Fibroblast of skin of right quadriceps (primary cell): ENCODE data around the gene RAP1A.

Experiments used
- DNase-seq: peaks from one replicate; pipeline ENCODE4 v3.0.0-alpha.2; 2013

RAP1A gene

DNA sequence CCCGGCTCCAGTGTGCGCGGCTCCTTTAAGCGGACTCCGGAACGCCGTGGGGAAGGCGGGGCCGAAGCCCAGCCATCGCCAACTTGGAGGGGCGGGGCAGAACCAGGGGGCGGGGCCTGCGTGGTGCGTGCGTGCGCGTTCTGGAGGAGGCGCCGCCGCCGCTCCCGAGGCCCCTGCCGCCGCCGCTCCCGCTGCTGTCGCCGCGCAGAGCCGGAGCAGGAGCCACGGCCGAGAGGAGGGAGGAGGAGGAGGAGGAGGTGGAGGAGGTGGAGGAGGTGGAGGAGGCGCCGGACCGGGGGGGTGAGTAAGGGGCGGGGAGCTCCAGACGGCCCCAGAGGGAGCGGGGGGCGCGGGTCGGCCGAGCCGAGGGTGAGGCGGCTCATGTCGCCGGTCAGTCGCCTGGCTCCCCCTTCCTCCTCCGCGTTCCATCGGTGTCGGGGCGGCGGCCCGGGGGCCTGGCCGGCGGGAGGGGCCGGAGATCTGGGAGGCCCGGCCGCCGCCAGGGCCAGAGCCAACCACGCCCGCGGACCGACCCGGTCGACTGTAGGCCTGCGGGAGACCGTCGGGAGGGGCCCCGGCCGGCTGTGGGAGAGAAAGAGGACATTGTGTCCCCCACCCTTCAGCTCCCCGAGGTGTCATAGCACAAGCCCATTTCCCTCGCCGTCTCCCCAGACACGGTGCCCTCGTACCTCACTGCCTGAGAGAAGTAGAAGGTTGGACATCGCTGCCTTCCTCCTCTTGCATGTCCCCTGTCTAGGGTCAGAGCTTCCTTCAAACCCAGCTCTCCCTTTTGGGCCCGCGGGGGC lies at the start of gene RAP1A:
Gene RAP1A (plus strand): TSS at position 155 of the 806 bp plus-strand sequence. CDS start 71,572 bp downstream, outside the sequence.
- peak; percentile 90 for DNase-seq

- no peak for DNase-seq
Observed at GRCh38 chr1:111569913-111570312, 49.7 kb upstream of the RAP1A start.

- no peak for DNase-seq
Observed at GRCh38 chr1:111570781-111571181, 48.8 kb upstream of the RAP1A start.

- DNase-seq: no peak
Observed at GRCh38 chr1:111571239-111571638, 48.4 kb upstream of the RAP1A start.

DNA sequence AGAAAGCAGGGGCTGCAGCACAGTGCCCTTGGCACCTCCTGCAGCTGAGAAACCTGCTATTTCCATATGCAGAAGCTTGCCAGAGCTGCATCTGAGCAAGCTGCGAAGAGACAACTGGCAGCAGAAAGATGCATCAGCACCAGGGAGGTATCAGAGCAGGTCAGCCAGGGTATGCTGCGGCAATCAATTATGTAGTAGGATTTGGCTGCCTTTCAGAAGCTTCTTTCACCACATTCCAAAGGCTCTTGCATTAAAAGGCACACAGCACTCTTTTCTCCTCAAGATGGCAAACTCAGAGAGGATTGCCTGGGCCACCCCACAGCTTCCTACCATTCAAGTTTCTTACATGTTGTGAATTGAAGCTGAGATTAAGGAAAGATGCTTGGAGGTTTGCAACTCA lies 47.6 kb upstream of the RAP1A start:
- DNase-seq: peak; percentile 83

DNA sequence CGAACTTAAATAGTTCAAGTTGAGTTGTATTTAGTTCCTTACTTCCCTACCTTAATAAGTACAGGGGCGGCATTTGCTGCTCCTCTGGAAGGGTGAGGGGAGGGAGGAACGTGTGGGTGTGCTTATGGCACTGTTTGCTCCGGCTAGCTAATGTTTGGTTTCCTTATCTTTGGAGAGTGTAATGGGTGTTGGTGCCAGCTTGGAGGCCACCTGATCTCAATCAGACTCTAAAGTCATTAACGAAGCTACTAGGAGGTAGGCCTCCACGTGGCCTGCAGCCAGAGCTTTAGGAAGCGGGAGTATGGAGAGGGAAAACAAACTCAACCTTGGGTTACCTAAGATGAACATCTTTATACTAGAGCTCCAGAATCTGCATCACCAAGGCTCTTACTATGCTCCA lies 43.0 kb upstream of the RAP1A start:
- no peak for DNase-seq

- DNase-seq: no peak
Observed at GRCh38 chr1:111577814-111578213, 41.8 kb upstream of the RAP1A start.

- DNase-seq: no peak
Observed at GRCh38 chr1:111581166-111581565, 38.4 kb upstream of the RAP1A start.

DNA sequence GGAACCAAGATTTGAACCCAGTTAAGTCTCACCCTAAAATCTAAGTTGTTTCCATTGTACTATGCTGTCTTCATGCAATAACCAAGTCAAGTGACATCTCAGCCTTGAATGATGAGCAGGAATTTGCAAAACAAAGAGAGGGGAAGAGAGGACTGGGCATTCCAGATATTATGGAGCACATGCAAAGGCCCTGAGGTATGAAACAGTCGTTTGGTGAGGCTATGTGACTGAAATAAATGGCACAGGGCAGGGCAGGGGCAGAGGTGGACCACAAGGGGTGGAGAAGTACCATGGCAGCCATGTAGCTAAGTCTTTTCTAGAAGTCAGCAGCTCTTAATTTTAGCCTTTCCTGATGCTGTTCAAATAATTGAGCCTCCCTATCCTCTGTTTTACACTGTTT lies 37.6 kb upstream of the RAP1A start:
- no peak for DNase-seq

DNA sequence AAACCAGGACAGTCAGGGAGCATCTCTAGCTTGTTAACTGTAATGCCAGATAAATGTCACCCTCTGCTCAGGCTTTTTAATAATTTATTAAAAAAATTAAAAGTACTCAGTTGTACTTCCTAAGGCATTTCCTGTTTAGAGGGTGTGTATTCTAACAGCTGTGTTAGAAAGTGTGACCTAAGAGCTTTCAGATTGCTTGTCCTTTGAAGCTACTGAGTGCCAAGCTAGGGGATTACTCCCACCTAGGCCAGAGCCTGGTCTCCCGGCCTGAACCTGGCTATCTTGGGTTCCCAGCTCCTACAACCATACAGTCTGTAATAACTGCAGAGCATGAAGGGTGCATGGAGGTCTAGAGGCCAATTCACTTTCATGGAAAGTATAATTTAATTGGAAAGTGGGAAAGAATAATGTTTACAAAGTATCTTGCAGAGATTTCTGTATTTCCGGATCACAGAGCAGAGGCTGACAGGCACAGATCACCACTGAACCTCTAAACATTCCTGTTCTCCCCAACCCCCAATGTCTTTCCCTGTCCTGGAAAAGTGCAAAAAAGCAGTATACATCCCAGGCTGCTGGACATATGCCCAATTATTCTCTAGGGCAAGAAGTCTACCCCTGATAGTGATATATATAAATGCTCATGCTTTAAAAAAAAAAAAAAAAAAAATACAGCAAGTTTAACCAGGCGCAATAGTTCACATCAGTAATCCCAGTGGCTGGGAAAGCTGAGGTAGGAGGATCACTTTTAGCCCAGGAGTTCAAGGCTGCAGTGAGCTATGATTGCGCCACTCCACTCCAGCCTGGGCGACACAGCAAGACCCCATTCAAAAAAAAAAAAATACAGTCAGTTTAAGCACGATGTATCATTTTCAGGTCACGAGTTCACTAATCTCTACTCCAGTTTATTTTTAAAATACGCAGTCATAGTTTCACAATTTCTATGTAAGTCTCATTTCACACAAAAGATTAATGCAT lies 36.7 kb upstream of the RAP1A start:
- no peak for DNase-seq

GRCh38 chr1:111585447-111586086 lies 34.0 kb upstream of the RAP1A start:
- no peak for DNase-seq

GRCh38 chr1:111586112-111586511 lies 33.5 kb upstream of the RAP1A start:
- no peak for DNase-seq

- DNase-seq: no peak
Observed at GRCh38 chr1:111587509-111588174, 31.9 kb upstream of the RAP1A start.

GRCh38 chr1:111591937-111592336 lies 27.7 kb upstream of the RAP1A start:
- DNase-seq: no peak

- peak; percentile 90 for DNase-seq
Observed at GRCh38 chr1:111592389-111593361, 26.9 kb upstream of the RAP1A start.

DNA sequence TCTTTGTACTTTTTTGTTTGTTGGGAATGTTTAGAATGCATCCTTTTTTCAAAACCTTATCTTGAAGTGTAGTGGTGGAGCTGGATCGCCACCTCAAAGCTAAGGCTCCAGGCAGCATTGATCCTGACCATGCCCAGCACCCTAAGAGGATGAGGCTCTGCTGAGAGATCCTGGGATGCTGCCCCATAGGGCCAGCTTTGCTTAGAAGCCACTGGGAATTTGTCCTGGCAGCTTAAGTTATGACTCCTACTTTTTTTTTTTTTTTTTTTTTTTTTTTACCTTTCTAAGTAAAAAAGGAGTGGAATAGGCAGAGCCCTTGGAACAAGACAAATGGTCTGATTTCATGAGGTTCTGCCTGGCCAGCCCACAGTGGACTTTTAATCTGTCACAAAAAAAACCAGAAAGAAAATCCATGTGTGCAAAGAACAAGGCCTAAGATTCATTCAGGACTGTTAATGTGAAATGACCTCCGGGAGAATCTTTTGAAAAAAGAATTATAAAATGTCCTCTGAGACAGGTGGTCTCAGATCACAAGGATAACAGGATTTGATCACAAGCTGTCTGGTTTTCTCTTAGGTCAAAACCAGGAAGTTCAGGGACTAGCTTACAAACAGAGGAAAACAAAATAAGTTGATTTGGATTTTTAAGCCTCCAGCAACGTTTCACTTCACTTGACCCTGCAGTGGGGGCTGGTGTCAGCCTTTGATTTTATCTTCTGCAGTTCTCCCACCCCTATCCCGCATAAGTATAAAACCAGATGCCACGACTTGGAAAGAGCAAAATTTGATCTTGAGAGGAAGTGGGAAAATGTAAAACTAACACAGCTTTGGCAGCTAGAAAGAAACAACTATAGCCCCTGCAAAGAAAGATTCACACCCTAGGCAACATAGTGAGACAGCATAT lies 25.9 kb upstream of the RAP1A start:
- no peak for DNase-seq

GRCh38 chr1:111594306-111594693 lies 25.3 kb upstream of the RAP1A start:
- DNase-seq: no peak

GRCh38 chr1:111595807-111596206 lies 23.8 kb upstream of the RAP1A start:
- no peak for DNase-seq

DNA sequence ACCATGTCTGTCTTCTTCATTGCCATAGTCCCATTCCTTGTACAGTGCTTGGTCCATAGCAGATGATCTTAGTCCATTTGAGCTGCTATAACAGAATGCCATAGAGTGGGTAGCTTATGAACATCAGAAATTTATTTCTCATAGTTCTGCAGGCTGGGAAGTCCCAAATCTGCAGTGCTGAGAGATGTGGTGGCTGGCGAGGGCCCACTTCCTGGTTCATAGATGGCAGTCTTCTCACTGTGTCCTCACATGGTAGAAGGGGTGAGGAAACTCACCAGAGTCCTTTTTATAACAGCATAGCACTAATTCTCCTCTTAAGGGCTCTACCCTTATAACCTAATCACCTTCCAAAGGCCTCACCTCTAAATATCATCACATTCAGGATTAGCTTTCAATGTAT lies 23.1 kb upstream of the RAP1A start:
- DNase-seq: no peak

DNA sequence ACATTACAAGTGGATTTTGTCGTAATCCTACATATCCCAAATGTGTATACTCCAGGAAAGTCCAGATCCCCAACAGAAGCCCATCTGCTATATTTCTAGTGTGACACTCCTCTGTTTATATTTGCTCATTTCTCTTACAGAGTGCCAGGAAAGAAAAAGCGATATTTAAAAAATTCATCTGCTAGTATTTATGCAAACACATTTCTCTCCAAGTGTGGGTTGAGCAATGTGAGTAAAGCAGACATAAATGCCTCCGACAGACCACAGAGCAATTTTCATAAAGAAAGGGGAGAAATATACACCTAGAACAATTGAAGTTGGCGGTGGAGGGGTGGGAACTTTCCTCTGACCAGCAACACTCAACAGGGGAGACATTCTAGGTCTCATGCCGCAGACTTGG lies 22.2 kb upstream of the RAP1A start:
- peak; percentile 38 for DNase-seq
